HCT116 (cell line): ENCODE data around the gene ARHGEF12. TPM values are rescaled to one million over a fixed set of nuclear protein-coding genes. Genes with fewer than 3 reads are reported as not detected.

ENCODE experiments used
- ATAC-seq: fragments of 200-7000 bp; cut with Tn5 transposase; 2 replicates; pipeline ENCODE4 v1.9.1; 2020; ENCODE audit warnings: mild to moderate bottlenecking, moderate library complexity
- BruUV-seq: library from RNA; stranded (reverse); fragments of 400-500 nt; replicated peaks from 2 replicates; lab custom pipeline; 2021; lab: Mats Ljungman, UMichigan
- CTCF ChIA-PET: fragments of 300-600 bp; sonication (Branson Sonifier 250); formaldehyde crosslinking; loops from one replicate; lab custom pipeline; 2021; ENCODE audit warnings: antibody characterized with exemption; lab: Charles Lee
- POLR2A ChIA-PET: fragments of 300-600, 350-600 bp; sonication (Branson Sonifier 250); formaldehyde crosslinking; loops from one replicate; lab custom pipeline; 2021; ENCODE audit warnings: antibody characterized with exemption; lab: Charles Lee
- RAD21 ChIA-PET, 2 experiments: fragments of 300-600 bp; sonication (Branson Sonifier 250); formaldehyde crosslinking; loops; one replicate each; lab custom pipeline; 2023; ENCODE audit warnings: low total read pairs in 2 of 2; ENCODE audit not compliant: uncharacterized antibody in 2 of 2, unreplicated experiment in 2 of 2, low non-redundant PET in 1 of 2; lab: Charles Lee
- DNase-seq: peaks from one replicate; pipeline ENCODE4 v3.0.0-alpha.2; 2010; ENCODE audit warnings: low read depth, low spot score
- H2AFZ ChIP-seq: fragments of 200-600 bp; shearing (Covaris generic), sonication (generic); 2 replicates; pipeline ENCODE4 v1.6.1; 2017; ENCODE audit warnings: low read depth, mixed run types, mixed read lengths, antibody characterized with exemption, low read length; ENCODE audit not compliant: poor library complexity, severe bottlenecking
- H3K27ac ChIP-seq: 2 replicates; pipeline ENCODE4 v1.5.1; 2012; ENCODE audit warnings: low read depth, low read length
- H3K27me3 ChIP-seq: fragments of 200-600 bp; sonication (generic); 2 replicates; pipeline ENCODE4 v1.6.1; 2016; ENCODE audit warnings: mixed run types, low read length, mixed read lengths; ENCODE audit not compliant: insufficient read depth
- H3K36me3 ChIP-seq, 2 experiments: fragments of 200-500 bp in 1 of 2; fragments of 200-600 bp in 1 of 2; sonication (Bioruptor generic) in 1 of 2; sonication (generic) in 1 of 2; 2 replicates each; pipeline versions ENCODE4 v1.5.1 to v1.6.1; 2014 to 2016; ENCODE audit warnings: low read length in 2 of 2, inconsistent platforms in 1 of 2, mixed read lengths in 1 of 2, mixed run types in 1 of 2; ENCODE audit not compliant: insufficient read depth in 2 of 2, control insufficient read depth in 1 of 2
- H3K4me1 ChIP-seq, 2 experiments: fragments of 200-600 bp in 1 of 2; sonication (generic) in 1 of 2; 2 replicates each; pipeline versions ENCODE4 v1.5.1 to v1.6.1; 2012 to 2017; ENCODE audit warnings: low read length in 2 of 2, inconsistent platforms in 1 of 2, mild to moderate bottlenecking in 1 of 2, mixed read lengths in 1 of 2, mixed run types in 1 of 2, moderate library complexity in 1 of 2; ENCODE audit not compliant: insufficient read depth in 2 of 2, control insufficient read depth in 1 of 2
- H3K4me2 ChIP-seq: fragments of 200-600 bp; sonication (generic); 2 replicates; pipeline ENCODE4 v1.6.1; 2017; ENCODE audit warnings: mixed run types, low read length, mixed read lengths
- H3K4me3 ChIP-seq, 2 experiments: fragments of 200-600 bp in 1 of 2; sonication (generic) in 1 of 2; replicated peaks in 1 of 2; 2 replicates each; pipeline ENCODE4 v1.5.1; 2011 to 2016; ENCODE audit warnings: low read length in 2 of 2, control low read depth in 1 of 2, low read depth in 1 of 2, mild to moderate bottlenecking in 1 of 2, mixed read lengths in 1 of 2, mixed run types in 1 of 2
- H3K79me2 ChIP-seq: fragments of 200-600 bp; sonication (generic); 2 replicates; pipeline ENCODE4 v1.6.1; 2017; ENCODE audit warnings: mild to moderate bottlenecking, mixed run types, low read length, moderate library complexity, mixed read lengths; ENCODE audit not compliant: insufficient read depth
- H3K9ac ChIP-seq: fragments of 200-600 bp; sonication (generic); 2 replicates; pipeline ENCODE4 v1.6.1; 2016; ENCODE audit warnings: low read length, mixed read lengths
- H3K9me2 ChIP-seq: fragments of 200-600 bp; sonication (generic), shearing (Covaris generic); 2 replicates; pipeline ENCODE4 v1.6.1; 2017; ENCODE audit warnings: mixed run types, mild to moderate bottlenecking, moderate library complexity; ENCODE audit not compliant: insufficient read depth
- H3K9me3 ChIP-seq, 2 experiments: fragments of 200-500 bp in 1 of 2; fragments of 200-600 bp in 1 of 2; sonication (Bioruptor generic) in 1 of 2; sonication (generic) in 1 of 2; 2 replicates each; pipeline ENCODE4 v1.6.1; 2014 to 2017; ENCODE audit warnings: low read length in 2 of 2, mixed read lengths in 2 of 2, inconsistent platforms in 1 of 2, low read depth in 1 of 2, mild to moderate bottlenecking in 1 of 2, mixed run types in 1 of 2, moderate library complexity in 1 of 2; ENCODE audit not compliant: control insufficient read depth in 1 of 2, insufficient read depth in 1 of 2
- H4K20me1 ChIP-seq: fragments of 200-600 bp; sonication (generic), shearing (Covaris generic); 2 replicates; pipeline ENCODE4 v1.6.1; 2017; ENCODE audit warnings: mixed run types, mild to moderate bottlenecking, moderate library complexity; ENCODE audit not compliant: insufficient read depth
- CBX3 ChIP-seq: IDR thresholded peaks from 2 replicates; pipeline ENCODE4 v1.6.1; 2012; ENCODE audit warnings: low read depth
- CTCF ChIP-seq, 3 experiments: fragments of 200-600 bp in 1 of 3; sonication (generic) in 1 of 3; IDR thresholded peaks in 2 of 3; conservative IDR thresholded peaks in 1 of 3; 2 replicates each; pipeline ENCODE4 v1.5.1; 2012 to 2017; ENCODE audit warnings: low read depth in 2 of 3, low read length in 2 of 3, antibody characterized with exemption in 1 of 3, borderline replicate concordance in 1 of 3, control low read depth in 1 of 3, mild to moderate bottlenecking in 1 of 3, mixed read lengths in 1 of 3, mixed run types in 1 of 3, moderate library complexity in 1 of 3; ENCODE audit not compliant: insufficient read depth in 1 of 3
- ELF1 ChIP-seq: IDR thresholded peaks from 2 replicates; pipeline ENCODE4 v1.6.1; 2012; ENCODE audit warnings: low read depth, borderline replicate concordance
- EZH2 ChIP-seq: fragments of 200-600 bp; sonication (generic); IDR thresholded peaks from 2 replicates; pipeline ENCODE4 v1.6.1; 2017; ENCODE audit warnings: antibody characterized with exemption, mixed run types
- EZH2phosphoT487 ChIP-seq: fragments of 200-600 bp; IDR thresholded peaks from 2 replicates; pipeline ENCODE4 v1.6.1; 2018; ENCODE audit warnings: antibody characterized with exemption, borderline replicate concordance
- FOSL1 ChIP-seq: IDR thresholded peaks from 2 replicates; pipeline ENCODE4 v1.6.1; 2012; ENCODE audit warnings: low read depth
- JUND ChIP-seq: IDR thresholded peaks from 2 replicates; pipeline ENCODE4 v1.6.1; 2012
- MAX ChIP-seq: IDR thresholded peaks from 2 replicates; pipeline ENCODE4 v1.6.1; 2012
- POLR2AphosphoS5 ChIP-seq: IDR thresholded peaks from 2 replicates; pipeline ENCODE4 v1.6.1; 2011; ENCODE audit warnings: mild to moderate bottlenecking, low read depth, low read length, moderate library complexity
- RAD21 ChIP-seq: IDR thresholded peaks from 2 replicates; pipeline ENCODE4 v1.6.1; 2012; ENCODE audit warnings: low read depth, mild to moderate bottlenecking
- SIN3A ChIP-seq: IDR thresholded peaks from 2 replicates; pipeline ENCODE4 v1.6.1; 2012; ENCODE audit warnings: low read depth
- SP1 ChIP-seq: IDR thresholded peaks from 2 replicates; pipeline ENCODE4 v1.6.1; 2012; ENCODE audit warnings: low read depth
- SRF ChIP-seq: IDR thresholded peaks from 2 replicates; pipeline ENCODE4 v1.6.1; 2012; ENCODE audit warnings: low read depth
- YY1 ChIP-seq: IDR thresholded peaks from 2 replicates; pipeline ENCODE4 v1.6.1; 2011; ENCODE audit warnings: low read length, low read depth, moderate library complexity, mild to moderate bottlenecking; ENCODE audit not compliant: insufficient replicate concordance; ENCODE audit errors: extremely low read depth
- ZBTB33 ChIP-seq: IDR thresholded peaks from 2 replicates; pipeline ENCODE4 v1.6.1; 2011; ENCODE audit warnings: mild to moderate bottlenecking, low read length, moderate library complexity; ENCODE audit not compliant: insufficient replicate concordance; ENCODE audit errors: extremely low read depth
- ZNF274 ChIP-seq: fragments of 200-500 bp; sonication (Bioruptor generic); IDR thresholded peaks from 2 replicates; pipeline ENCODE4 v1.6.1; 2014; ENCODE audit warnings: mild to moderate bottlenecking, low read depth, low read length, inconsistent platforms
- intact Hi-C: fragments of 100-400 bp; cut with micrococcal nuclease; formaldehyde crosslinking; loops from 2 replicates; pipeline ENCODE4 v1.10.0; 2022
- total RNA-seq: library from RNA; stranded (reverse); gene quantifications from one replicate; pipeline ENCODE4 v1.2.1, GENCODE V29; 2021; ENCODE audit not compliant: unreplicated experiment
- TF ChIP-seq, protein P1 (sequence below): IDR thresholded peaks from 2 replicates; pipeline ENCODE4 v1.6.1; 2012; ENCODE audit warnings: low read depth
- TF ChIP-seq, protein P2 (sequence below): IDR thresholded peaks from 2 replicates; pipeline ENCODE4 v1.6.1; 2012

Gene ARHGEF12
- total RNA-seq, 1 experiment from 2014 or later: 81.4 TPM

- TF ChIP-seq POLR2AphosphoS5: peak; percentile 26; the same call in 1 of the 2 replicates
- TF ChIP-seq, protein P1, sequence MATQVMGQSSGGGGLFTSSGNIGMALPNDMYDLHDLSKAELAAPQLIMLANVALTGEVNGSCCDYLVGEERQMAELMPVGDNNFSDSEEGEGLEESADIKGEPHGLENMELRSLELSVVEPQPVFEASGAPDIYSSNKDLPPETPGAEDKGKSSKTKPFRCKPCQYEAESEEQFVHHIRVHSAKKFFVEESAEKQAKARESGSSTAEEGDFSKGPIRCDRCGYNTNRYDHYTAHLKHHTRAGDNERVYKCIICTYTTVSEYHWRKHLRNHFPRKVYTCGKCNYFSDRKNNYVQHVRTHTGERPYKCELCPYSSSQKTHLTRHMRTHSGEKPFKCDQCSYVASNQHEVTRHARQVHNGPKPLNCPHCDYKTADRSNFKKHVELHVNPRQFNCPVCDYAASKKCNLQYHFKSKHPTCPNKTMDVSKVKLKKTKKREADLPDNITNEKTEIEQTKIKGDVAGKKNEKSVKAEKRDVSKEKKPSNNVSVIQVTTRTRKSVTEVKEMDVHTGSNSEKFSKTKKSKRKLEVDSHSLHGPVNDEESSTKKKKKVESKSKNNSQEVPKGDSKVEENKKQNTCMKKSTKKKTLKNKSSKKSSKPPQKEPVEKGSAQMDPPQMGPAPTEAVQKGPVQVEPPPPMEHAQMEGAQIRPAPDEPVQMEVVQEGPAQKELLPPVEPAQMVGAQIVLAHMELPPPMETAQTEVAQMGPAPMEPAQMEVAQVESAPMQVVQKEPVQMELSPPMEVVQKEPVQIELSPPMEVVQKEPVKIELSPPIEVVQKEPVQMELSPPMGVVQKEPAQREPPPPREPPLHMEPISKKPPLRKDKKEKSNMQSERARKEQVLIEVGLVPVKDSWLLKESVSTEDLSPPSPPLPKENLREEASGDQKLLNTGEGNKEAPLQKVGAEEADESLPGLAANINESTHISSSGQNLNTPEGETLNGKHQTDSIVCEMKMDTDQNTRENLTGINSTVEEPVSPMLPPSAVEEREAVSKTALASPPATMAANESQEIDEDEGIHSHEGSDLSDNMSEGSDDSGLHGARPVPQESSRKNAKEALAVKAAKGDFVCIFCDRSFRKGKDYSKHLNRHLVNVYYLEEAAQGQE: no peak
- no peak for TF ChIP-seq EZH2
- TF ChIP-seq EZH2phosphoT487: no peak
- peak; percentile 90; the same call in 1 of the 2 replicates for TF ChIP-seq CBX3
- TF ChIP-seq ZNF274: no peak
- TF ChIP-seq ZBTB33: no peak
- peak; percentile 41; the same call in 1 of the 2 replicates for TF ChIP-seq SP1
- peak; percentile 30 to 77 (median 61); a peak in 4 of 6 replicates for TF ChIP-seq CTCF (IDR thresholded peaks at IDR 0.05 in 2 of 3, conservative IDR thresholded peaks at IDR 0.05 in 1 of 3; ENCODE audit: borderline replicate concordance in 1 of 3, insufficient read depth in 1 of 3, low read depth in 2 of 3, low read length in 2 of 3)
- TF ChIP-seq ELF1: no peak
- TF ChIP-seq, protein P2, sequence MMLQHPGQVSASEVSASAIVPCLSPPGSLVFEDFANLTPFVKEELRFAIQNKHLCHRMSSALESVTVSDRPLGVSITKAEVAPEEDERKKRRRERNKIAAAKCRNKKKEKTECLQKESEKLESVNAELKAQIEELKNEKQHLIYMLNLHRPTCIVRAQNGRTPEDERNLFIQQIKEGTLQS: no peak
- TF ChIP-seq YY1: no peak
- TF ChIP-seq SIN3A: no peak
- TF ChIP-seq SRF: no peak
- TF ChIP-seq RAD21: peak; percentile 44
- TF ChIP-seq FOSL1: peak; percentile 47
- peak; percentile 64; the same call in 1 of the 2 replicates for TF ChIP-seq MAX
- TF ChIP-seq JUND: no peak; the same call in 1 of the 2 replicates
- H3K79me2 ChIP-seq: no peaks in the 10 kb centered on the region
Observed at GRCh38 chr11:120306519-120307242, 29.5 kb upstream of the ARHGEF12 start.

More at GRCh38 chr11:120306519-120307242, 29.5 kb upstream of the ARHGEF12 start:
- H3K4me2 ChIP-seq: peak overlapping the region; percentile 72
- ChIA-PET RAD21 (no interaction called here), CTCF (interaction anchor here (1.0 to 11.3 kb wide), 3 partner anchors 11 to 72 kb away, joined by 3 to 240 read pairs (median 7); partner anchors contain the start of gene POU2F3), POLR2A (interaction anchor here (0.6 to 0.8 kb wide), 2 partner anchors 22 to 70 kb away, joined by 3 read pairs; no protein-coding TSS in a partner anchor)
- H2AFZ ChIP-seq: peak overlapping the region; percentile 55
- BruUV-seq: no TSS peak
- peak overlapping the region in 1 of 2 experiments; percentile 18; a peak in 1 of 4 replicates for H3K4me3 ChIP-seq
- H4K20me1 ChIP-seq: no peaks in the 10 kb centered on the region
- no peak overlapping the region; the same call in 1 of the 2 replicates for H3K27ac ChIP-seq
- ATAC-seq (peak; percentile 77), DNase-seq (peak; percentile 70)
- peak overlapping the region; percentile 41 for H3K9ac ChIP-seq
- no peaks in the 10 kb centered on the region for H3K9me3 ChIP-seq
- intact Hi-C loops: no loop called here
- no peaks in the 10 kb centered on the region for H3K9me2 ChIP-seq
- peaks cover 20 to 73% of the 10 kb centered on the region in 2 experiments for H3K4me1 ChIP-seq
- H3K27me3 ChIP-seq: no peaks in the 10 kb centered on the region
- H3K36me3 ChIP-seq: no peaks in the 10 kb centered on the region
